HG03039 (cell line): ENCODE data around the gene C10orf143.
A peak's percentile ranks its signal among the peaks of the same experiment; 100 is the strongest.
"Not testable (repeated sequence)": the region's sequence is repeated elsewhere in the genome, so short reads cannot be mapped to it uniquely, and the experiment has no call there.

Experiments used
- ATAC-seq: cut with Tn5 transposase; IDR thresholded peaks from one replicate; pipeline ENCODE4 v1.9.1; 2021; ENCODE audit warnings: mild to moderate bottlenecking, moderate library complexity; ENCODE audit not compliant: unreplicated experiment

Gene C10orf143

DNA sequence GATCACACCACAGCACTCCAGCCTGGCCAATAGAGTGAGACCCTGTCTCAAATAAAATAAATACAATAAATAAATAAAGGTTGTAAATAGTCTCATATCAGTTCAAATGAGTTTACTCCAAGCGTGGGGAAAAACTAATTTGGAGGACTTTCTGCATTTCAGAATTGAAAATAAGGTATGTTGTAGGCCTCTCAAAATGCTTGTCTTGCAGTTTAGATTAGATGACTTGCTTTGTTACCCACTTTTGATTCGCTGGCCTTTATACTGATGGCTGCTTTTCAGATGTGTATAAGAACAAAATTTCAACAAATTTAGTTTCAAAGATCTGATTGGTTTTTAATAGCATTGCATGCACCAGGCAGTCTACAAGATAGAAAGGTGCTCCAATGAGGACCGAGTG lies 2.2 kb upstream of the C10orf143 start:
- no peak for ATAC-seq

DNA sequence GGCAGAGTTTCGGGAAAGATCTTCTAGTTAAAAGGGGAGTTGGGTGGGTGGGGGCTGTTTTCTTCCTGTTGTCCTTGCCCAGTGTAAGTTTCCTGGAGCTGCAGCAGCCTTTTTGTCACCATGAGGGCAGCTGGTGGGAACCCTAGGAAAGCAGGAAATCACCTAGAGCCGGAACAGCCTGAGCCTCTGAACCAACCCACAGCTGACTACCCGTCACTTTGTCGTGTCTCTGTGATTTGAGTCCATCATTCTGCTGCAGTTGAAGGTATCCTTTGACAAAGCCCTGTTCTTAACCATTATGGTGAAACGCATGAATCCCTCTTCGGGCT lies 1.2 kb upstream of the C10orf143 start:
- ATAC-seq = no peak

DNA sequence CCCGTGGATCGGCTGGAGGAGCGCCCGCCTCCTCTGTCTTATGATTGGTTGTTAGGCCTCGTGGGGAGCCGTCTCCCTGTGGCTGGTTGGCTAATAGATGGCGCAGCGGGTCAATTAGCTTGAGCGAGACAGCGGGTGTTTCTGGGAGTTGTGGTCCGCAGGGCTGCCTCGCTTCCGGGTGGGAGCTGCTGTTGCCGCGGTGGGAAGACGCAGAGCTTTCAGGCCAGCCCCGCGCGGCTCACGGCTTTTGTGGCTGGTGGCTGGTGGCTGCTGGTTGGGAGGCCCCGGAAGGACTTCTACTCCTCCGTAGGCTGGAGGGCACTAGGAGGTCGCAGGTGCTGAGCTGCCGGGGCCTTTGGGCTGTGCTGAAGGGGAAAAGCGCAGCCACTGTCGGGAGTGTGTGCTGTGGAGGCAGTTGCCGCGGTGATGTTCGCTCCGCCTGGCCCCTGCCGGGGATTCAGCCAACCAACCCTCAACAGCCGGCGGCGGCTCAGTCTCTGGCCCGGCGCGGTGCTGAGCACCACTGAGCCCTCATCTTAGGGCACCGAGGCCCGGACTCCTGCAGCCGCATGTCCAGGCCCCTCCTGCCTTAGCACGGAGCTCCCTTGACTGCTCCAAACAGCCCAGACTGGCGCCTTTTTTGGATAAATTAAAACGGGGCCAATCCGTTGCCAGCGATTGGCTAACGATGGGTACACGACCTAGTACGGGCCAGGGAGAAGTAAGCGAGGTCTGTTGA lies 652 bp upstream of the C10orf143 start:
- ATAC-seq = peak; percentile 88

DNA sequence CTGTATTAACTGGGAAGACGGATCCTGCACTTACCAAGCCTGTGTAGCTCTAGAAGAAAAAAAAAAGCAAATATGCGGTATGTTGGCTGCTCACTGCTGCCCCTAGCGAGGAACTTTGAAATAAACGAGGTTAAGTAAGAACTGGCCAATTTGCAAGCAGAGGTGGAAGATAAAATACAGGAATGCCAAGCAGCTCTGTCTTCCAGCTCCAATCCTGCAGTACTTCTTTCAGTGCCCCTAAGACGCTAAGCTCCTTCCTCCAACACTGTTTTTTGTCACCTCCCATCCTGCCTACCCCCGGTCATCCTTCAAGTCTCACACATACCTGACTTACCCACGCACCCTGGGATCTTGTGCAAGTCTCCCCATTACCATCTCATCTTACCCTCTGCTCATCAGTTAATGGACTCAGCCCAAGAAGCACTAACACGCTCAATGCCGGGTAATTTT lies 809 bp downstream of the C10orf143 start:
- ATAC-seq = no peak

DNA sequence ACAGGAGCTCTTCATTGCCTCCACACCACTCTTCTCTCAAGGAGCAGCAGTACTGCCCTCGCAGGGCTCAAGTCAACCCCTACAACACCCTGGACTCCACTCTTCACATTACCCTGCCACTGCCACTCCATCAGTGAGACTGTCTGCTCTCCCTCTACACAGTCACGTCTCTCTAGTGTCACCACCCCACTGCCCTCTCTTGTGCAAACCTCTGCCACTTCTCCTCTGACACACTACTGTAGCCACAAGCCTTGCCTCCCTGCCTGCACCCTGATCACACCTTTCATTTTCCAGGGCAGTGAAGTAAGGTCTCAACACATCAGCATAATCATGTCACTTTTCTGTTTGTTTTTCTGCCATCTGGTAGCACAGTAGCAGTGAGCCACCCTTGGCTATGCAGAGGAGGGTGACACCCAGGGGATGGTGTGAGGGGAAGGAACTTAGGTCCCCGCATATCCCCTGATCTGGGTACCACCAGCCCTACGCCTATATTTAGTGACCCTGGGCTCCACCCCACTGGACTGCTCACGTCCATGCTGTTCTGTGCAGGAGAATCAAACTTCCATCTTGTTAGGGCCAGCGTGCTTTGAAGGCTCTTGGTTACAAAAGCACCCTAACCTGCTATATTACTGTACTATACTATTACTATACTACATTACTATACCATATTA lies 1.6 kb downstream of the C10orf143 start:
- ATAC-seq = no peak

DNA sequence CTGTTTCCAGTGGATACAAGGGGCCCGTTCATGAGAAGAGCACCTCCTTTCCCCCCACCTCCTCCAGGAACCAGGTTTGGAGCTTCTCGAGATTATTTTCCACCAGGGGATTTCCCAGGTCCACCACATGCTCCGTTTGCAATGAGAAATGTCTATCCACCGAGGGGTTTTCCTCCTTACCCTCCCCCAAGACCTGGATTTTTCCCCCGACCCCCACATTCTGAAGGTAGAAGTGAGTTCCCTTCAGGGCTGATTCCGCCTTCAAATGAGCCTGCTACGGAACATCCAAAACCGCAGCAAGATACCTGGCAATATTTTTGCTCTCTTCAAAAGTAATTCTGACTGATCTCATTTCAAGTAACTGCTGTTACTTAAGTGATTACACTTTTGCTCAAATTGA lies 2.5 kb downstream of the C10orf143 start:
- not testable (repeated sequence) for ATAC-seq

DNA sequence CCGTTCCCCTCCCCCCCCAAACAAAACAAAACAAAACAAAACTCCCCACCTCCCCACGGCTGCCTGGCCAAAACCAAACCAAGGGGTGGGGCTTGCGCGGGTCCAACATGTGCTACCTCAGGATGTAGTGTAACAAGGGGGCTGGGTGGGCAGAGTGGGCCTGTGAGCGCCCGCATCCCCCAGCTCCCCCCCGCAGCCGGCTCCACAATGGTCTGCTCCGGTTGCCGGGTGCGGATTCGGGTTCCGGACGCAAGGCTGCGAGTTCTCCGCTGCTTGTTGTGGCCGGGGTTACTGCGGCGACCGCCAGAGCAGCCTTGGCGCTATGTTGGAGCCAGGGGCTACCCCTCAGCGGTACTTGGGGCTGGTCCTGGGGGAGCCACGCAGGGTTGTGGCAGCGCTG lies 4.9 kb downstream of the C10orf143 start:
- no peak for ATAC-seq

DNA sequence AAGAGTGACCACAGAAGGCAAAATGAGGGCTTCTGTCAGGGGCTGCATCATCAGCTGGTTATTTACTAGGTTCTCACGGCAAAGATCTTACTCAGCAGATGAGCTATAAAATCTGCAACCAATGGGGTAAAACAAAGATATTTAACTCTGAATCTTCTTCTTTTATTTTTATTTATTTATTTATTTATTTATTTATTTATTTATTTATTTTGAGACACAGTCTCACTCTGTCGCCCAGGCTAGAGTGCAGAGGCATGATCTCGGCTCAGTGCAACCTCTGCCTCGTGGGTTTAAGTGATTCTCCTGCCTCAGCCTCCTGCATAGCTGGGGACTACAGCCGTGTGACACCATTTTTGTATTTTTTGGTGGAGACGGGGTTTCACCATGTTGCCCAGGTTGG lies 11.3 kb downstream of the C10orf143 start:
- no peak for ATAC-seq

DNA sequence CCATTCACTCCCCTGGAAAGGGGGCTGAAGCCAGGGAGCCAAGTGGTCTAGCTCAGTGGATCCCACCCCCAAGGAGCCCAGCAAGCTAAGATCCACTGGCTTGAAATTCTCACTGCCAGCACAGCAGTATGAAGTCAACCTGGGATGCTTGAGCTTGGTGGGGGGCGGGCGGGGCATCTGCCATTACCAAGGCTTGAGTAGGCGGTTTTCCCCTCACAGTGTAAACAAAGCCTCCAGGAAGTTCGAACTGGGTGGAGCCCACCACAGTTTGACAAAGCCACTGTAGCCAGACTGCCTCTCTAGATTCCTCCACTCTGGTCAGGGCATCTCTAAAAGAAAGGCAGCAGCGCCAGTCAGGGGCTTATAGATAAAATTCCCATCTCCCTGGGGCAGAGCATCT lies 20.1 kb downstream of the C10orf143 start:
- ATAC-seq = not testable (repeated sequence)

DNA sequence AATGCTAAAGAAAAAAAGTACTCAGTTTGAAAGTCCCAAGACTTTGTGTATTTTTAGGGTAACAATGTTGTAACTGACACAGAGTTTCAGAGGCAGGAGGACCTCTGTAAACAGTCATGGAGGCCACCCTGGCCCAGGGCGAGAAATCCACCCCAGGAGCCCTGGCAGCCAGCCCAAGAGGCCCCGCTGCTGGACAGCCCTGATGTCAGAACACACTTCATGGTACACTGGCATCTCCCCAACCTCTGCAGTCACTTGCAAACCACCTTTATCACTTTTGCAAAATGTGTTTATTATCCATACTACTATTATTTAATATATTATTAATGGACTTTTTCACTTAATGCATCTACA lies 30.2 kb downstream of the C10orf143 start:
- no peak for ATAC-seq

DNA sequence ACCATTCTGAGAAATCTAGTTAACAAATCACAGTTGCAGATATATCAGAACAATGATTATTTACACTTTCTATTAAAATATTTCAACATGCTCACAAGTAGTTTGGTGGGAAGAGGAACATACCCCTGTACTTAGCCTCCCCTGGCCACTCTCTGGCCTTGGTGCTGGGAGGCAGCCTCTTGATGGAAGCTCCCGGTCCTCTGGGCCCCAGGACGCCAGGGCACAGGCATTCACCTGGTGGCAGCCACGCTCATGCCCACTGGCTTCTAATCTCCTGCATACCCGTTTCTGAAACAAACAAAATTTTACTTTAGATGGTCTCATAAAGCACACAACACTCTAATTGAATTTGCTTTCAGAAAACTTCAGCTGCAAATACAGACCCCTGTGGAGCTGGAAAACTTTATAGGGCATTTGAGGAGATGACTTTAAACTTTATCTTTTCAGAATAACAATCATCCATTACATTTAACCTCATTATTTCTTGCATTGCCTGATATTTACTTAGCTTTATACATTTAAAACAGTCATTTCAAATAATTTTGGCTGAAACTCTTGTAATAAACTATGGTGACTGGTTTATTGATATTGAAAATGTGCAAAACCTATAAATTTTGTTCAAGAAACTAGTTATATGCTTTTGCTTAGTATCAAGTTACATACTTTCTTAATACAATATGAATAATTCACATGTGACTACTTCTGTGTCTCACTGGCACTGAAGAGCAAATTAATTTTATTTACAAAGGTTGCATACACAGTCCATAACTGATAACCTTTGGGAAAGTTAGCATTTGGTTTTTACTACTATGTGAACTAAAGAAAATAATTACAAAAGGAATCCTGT lies 30.8 kb downstream of the C10orf143 start:
- no peak for ATAC-seq

DNA sequence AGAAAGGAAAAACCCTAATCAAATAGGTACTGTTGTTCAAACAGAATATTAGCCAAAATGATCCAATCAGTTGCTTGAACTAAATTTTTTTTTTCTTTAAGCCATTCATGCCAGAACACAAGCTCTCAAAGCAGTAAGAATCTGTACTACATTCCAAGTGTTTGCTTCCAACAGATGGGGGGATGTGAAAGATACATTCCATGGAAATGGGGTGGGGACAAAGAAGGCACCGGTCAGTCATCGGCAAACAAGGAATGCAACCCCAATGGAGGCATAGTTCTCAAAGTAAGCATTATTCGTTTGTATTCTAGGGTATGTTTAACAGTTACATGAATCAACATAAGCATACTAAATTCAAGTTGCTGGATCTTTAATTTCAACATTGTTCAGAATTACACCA lies 32.5 kb downstream of the C10orf143 start:
- no peak for ATAC-seq

DNA sequence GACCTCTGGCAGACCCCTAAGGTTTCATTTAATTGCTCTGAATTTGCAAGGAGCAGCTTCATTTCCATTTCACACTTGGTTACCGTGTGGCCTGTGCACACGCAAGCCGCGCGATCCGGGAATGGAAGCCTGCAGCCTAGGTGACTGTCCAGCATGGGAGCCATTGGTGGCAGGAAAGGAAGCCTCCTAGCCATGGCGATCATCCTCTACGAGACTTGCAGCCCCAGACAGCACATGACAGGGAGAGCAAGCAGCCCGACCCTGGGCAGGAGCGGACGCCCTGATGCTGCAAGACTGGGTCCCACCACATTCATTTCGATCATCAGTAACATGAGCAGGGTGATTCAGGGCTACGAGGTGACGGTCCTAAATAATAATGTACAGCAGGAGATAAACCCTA lies 33.9 kb downstream of the C10orf143 start:
- ATAC-seq = no peak

DNA sequence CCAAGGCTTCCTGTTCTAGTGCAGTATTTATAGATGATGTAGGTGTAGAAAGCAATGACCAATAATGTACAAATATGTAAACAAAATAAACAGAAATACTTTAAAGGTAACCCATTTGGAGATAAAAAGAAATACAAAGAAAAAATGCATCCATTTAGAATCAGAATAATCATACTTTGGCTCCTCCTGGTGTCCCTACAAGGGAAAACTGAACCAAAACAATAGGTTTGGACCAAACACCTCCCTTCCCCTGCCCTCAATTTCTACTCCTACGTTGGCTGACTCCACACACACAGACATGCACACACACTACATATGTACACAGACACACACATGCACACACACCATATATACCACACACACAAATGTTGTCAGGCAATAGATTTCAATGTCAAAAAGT lies 36.0 kb downstream of the C10orf143 start:
- ATAC-seq = no peak

DNA sequence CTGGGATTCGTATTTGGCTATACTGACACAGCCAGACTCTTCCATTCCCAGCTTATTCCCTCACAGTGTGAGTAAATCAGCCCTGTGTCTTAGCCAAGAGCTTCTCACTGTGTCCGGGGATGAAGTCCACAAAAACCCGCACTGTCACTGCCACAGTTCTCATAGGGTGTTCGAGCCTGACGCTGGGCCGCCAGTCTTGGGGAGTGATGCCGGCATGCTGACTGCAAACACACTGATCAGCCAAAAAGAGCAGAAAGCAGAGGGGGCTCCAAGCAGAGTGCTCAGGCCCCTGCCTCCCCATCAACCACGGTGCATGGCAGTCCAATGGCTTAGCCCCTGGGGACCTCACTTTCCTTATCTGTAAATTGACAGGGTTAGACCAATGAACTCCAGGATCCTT lies 36.7 kb downstream of the C10orf143 start:
- ATAC-seq = no peak

DNA sequence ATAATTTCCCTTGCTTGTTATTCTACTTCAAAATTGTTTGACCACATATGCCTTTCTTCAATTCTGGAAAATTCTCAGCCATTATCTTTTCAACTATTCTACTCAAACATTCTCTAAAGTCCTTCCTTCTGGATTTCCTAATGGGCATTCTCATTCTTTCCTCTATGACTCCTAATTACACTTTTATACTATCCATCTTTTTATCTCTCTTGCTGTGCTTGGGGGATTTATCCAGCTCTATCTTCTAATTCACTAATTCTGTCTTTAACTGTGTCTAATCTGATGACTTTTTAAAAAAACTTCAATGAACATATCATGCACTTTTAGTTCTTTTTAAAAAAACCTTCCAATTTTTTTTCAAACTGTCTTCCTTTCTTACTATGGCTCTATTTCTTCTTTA lies 38.4 kb downstream of the C10orf143 start:
- no peak for ATAC-seq

DNA sequence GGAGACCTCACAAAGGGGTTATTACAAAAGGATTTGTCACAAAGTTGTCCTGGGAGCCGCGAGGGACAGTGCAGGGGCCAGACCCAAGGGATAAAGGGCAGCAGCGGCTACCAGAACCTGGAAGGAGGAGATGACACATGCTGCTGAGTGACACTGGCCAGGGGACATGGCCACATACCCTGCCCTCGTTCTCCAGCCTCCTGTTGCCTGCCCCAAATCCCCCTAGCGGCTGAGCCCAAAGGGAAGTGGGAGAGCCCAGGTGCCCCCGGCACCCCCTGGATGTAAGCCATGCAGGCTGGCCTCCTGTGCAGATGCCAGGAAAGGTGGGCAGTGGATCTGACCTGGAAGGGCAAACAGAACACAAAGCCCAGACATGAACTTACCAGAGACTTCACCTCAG lies 42.7 kb downstream of the C10orf143 start:
- ATAC-seq = no peak

DNA sequence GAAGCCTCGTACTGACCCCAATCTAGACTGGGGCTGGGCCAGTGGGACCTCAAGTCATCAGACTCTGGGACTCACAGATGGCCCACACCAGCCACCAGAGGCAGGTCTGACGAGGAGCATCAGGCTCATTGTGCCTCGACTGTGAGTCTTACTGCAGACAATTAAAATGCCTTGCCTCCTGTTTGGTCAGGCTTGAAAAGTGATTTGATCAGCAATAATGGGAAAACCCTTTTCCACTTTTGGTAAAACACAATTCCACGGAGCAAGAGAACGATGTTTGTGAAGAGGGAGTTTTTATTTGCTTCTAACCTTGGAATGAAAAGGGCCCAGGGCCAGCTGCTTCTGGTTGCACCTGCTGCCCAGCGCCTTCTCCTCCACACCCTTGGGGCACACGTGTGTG lies 43.9 kb downstream of the C10orf143 start:
- ATAC-seq = no peak

DNA sequence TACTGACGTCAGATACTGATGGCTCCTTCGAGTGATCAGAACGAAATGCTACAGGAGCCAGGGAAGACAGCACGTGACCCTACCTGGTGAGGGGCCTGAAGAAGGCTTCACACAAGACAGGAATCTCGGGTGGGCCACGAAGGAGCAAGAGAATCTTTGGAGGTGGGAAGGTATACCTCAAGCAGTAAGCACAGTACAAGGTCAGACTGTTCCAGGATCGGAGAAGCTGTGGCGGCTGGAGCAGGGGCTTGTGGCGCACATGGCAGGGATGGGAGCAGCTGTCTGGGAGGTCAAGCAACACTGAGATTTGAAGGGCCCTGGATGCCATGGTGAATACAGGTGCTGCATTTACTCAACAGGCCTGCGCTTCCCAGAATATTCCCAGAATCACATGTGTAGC lies 45.4 kb downstream of the C10orf143 start:
- no peak for ATAC-seq

DNA sequence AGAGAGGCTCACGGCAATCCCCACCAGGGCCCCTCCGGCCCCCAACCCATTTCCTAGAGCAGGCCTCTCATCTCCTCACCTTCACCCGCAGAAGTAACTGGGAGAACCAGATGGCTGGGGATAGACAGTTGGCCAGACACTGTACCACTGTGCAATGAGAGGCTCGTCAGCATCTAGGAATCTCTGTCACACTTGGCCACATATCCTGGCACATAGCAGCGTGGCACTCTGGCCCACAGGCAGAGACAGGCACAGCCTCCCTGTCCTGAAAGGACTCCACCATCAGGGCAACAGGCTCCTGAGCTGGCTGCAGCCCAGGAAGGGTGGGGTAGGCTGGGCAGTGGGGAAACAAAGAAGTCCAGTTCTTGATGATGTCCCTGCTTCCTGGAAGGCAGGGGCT lies 45.8 kb downstream of the C10orf143 start:
- no peak for ATAC-seq

DNA sequence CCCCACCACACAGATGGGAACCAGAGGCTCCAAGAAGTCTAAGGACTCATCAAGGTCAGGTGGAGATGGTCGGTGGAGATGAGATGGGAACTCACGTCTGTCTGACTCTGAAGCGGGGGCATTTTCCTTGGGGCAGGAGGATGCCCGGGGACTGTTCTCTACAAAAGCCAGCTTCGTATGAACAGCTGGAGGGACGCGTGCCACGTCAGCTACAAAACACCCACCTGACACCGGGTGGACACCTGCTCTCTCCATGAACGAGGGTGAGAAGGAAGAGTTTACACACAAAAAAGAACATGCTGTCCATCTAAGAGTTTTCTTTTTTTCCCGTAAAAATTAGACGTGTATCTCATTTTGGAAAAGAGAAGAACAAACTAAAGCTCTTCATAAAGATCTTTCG lies 47.7 kb downstream of the C10orf143 start:
- ATAC-seq = no peak

DNA sequence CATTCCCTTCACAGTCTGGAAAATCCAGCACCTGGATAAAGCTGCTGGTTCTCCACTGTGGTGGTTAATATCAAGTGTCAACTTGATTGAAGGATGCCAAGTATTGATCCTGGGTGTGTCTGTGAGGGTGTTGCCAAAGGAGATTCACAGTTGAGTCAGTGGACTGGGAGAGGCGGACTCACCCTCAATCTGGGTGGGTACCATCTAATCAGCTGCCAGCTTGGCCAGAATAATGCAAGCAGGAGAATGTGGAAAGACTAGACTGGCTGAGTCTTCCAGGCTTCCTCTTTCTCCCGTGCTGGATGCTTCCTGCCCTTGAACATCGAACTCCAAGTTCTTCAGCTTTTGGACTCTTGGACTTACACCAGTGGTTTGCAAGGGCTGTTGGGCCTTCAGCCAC lies 48.4 kb downstream of the C10orf143 start:
- no peak for ATAC-seq
